Omental fat pad (tissue), 4 donors: ENCODE measurements around the gene ATP8B2. TPM values are rescaled to one million over a fixed set of nuclear protein-coding genes. Genes with fewer than 3 reads are reported as not detected.

Source experiments
- ATAC-seq: fragments of 150-250 bp; one replicate; pipeline ENCODE4 v1.9.1; 2016; ENCODE audit warnings: mild to moderate bottlenecking, moderate library complexity; ENCODE audit not compliant: low FRiP score
- DNase-seq: peaks from one replicate; pipeline ENCODE4 v3.0.0-alpha.2; 2019; ENCODE audit warnings: low spot score
- CTCF ChIP-seq, 3 donors: fragments of 450-650 bp; IDR thresholded peaks; one replicate each; pipeline ENCODE4 v1.5.1; 2016 to 2017; ENCODE audit warnings: antibody characterized with exemption in 3 of 3, mild to moderate bottlenecking in 3 of 3, moderate library complexity in 2 of 3
- total RNA-seq, 4 donors: library from RNA; depleted of rRNA; stranded (reverse); fragments of >200 nt; gene quantifications; one replicate each; pipeline ENCODE4 v1.1.0, GENCODE V29; 2016

The ATP8B2 gene
- total RNA-seq, 4 donors from 2014 or later: 41.6 to 78.3 (median 51.0) TPM

- no peak for TF ChIP-seq CTCF (IDR thresholded peaks at IDR 0.05)
- DNase-seq (no peak), ATAC-seq (no peak)
Observed at GRCh38 chr1:154344977-154345837, 19.9 kb downstream of the ATP8B2 start.

GRCh38 chr1:154346276-154346917 is 21.1 kb downstream of the ATP8B2 start:
- ATAC-seq: no peak
- no peak for DNase-seq
- TF ChIP-seq CTCF (IDR thresholded peaks at IDR 0.05): no peak

DNA sequence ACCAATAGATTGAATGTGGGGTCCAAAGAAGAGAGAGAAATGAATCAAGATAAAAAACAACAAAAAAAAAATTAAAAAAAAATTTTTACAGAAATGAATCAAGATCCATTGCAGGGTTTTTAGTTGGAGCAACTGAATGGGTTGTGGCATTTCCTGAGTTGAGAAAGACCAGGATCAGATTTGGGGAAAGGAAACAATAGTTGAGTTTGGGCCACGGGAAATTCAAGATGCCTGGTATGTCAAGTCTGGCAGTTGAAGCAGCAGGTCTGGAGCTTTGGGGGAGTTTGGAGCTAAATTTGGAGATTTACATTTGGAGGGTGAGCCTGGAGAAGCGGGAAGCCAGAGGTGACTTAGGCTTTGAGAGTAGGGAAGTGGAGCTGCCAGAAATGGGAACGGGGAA is 22.6 kb downstream of the ATP8B2 start:
- no peak for TF ChIP-seq CTCF (IDR thresholded peaks at IDR 0.05)
- ATAC-seq (no peak), DNase-seq (no peak)

- no peak for TF ChIP-seq CTCF (IDR thresholded peaks at IDR 0.05)
- DNase-seq (no peak), ATAC-seq (no peak)
Observed at GRCh38 chr1:154348429-154349076, 23.2 kb downstream of the ATP8B2 start.

GRCh38 chr1:154349121-154349520 is 23.8 kb downstream of the ATP8B2 start:
- ATAC-seq (no peak), DNase-seq (no peak)
- no peak for TF ChIP-seq CTCF (IDR thresholded peaks at IDR 0.05)

GRCh38 chr1:154350383-154350782 is 25.1 kb downstream of the ATP8B2 start:
- ATAC-seq: no peak
- DNase-seq: no peak
- TF ChIP-seq CTCF (IDR thresholded peaks at IDR 0.05): no peak
